ENCODE data around the gene SAG. TPM values are rescaled to one million over a fixed set of nuclear protein-coding genes. Genes with fewer than 3 reads are reported as not detected.
"Not testable (repeated sequence)": the region's sequence is repeated elsewhere in the genome, so short reads cannot be mapped to it uniquely, and the experiment has no call there.

Gene SAG
- total RNA-seq, 4 donors from 2014 or later: 0.10 TPM; not detected in 3

DNA sequence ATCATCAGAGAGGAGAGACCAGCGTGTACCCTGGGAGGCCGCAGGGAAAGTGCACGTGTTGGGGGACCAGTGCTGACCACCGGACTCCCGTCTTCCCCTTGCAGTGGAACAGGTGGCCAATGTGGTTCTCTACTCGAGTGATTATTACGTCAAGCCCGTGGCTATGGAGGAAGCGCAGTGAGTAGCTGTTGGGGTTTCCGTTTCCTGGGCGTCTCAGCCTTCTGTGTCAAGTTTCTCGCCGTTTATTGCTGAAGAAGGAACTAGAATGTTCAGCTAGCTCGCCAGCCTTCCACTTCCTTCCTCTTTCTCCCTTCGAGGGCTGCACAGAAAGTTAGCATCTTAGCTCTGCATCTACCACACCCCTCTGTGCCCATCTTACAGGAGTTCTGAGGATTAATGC is 23.9 kb downstream of the SAG start:
- Histone ChIP-seq H3K36me3 (no peaks in the 10 kb centered on the region), H3K27me3 (no peaks in the 10 kb centered on the region), H3K4me3 (no peak overlapping the region), H3K9me3 (no peaks in the 10 kb centered on the region), H3K27ac (peak overlapping the region in 2 of 4 donors; percentile 28 to 31), H3K4me1 (no peaks in the 10 kb centered on the region)
- DNase-seq (peak; percentile 48 to 59), ATAC-seq (peak; percentile 26 to 60)
- in situ Hi-C loops (cut with MboI; ENCODE audit: low sequenced_read_pairs in 4 of 4) (no loop called here), intact Hi-C loops (cut with DNase I; ENCODE audit: low total_unique reads) (no loop called here)
- TF ChIP-seq POLR2A (IDR thresholded peaks at IDR 0.05) (no peak), CTCF (IDR thresholded peaks at IDR 0.05 in 4 of 5, conservative IDR thresholded peaks at IDR 0.05 in 1 of 5) (no peak)

DNA sequence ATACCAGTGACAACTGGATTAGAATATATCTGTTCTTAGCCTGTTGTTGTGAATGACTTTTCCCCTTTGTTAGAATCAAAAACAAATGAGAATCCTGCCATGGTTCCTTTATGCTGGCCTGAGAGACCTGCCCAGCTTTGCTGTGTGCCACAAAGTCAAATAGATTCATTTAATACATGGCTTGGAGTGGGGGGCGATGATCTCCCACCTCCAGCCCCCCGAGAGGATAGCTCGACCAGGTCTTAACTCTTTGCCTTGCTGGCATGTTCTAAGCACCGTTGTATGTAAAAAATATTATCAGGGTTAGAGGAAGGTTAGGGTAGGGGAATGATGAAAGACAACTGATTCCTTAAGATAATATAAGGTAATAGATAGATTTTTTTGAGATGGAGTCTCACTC is 24.5 kb downstream of the SAG start:
- H3K4me3 ChIP-seq: no peak overlapping the region
- no peaks in the 10 kb centered on the region for H3K4me1 ChIP-seq
- DNase-seq (no peak), ATAC-seq (no peak)
- peak overlapping the region in 3 of 4 donors; percentile 22 to 28 (median 26) for H3K27ac ChIP-seq
- TF ChIP-seq POLR2A (IDR thresholded peaks at IDR 0.05): no peak
- no peak for TF ChIP-seq CTCF (IDR thresholded peaks at IDR 0.05 in 4 of 5, conservative IDR thresholded peaks at IDR 0.05 in 1 of 5)
- H3K9me3 ChIP-seq: no peaks in the 10 kb centered on the region
- intact Hi-C loops (cut with DNase I; ENCODE audit: low total_unique reads): no loop called here
- no peaks in the 10 kb centered on the region for H3K27me3 ChIP-seq
- H3K36me3 ChIP-seq: no peaks in the 10 kb centered on the region
- in situ Hi-C loops (cut with MboI; ENCODE audit: low sequenced_read_pairs in 4 of 4): no loop called here

- H3K4me3 ChIP-seq: no peak overlapping the region
- no peaks in the 10 kb centered on the region for H3K27me3 ChIP-seq
- ATAC-seq: no peak
- no peak for DNase-seq
- no peaks in the 10 kb centered on the region for H3K4me1 ChIP-seq
- H3K27ac ChIP-seq: no peak overlapping the region
- H3K36me3 ChIP-seq: no peaks in the 10 kb centered on the region
- intact Hi-C loops (cut with DNase I; ENCODE audit: low total_unique reads) (no loop called here), in situ Hi-C loops (cut with MboI; ENCODE audit: low sequenced_read_pairs in 4 of 4) (no loop called here)
- TF ChIP-seq CTCF (IDR thresholded peaks at IDR 0.05 in 4 of 5, conservative IDR thresholded peaks at IDR 0.05 in 1 of 5) (no peak), POLR2A (IDR thresholded peaks at IDR 0.05) (no peak)
- H3K9me3 ChIP-seq: no peaks in the 10 kb centered on the region
Observed at GRCh38 chr2:233334915-233335314, 27.3 kb downstream of the SAG start.

DNA sequence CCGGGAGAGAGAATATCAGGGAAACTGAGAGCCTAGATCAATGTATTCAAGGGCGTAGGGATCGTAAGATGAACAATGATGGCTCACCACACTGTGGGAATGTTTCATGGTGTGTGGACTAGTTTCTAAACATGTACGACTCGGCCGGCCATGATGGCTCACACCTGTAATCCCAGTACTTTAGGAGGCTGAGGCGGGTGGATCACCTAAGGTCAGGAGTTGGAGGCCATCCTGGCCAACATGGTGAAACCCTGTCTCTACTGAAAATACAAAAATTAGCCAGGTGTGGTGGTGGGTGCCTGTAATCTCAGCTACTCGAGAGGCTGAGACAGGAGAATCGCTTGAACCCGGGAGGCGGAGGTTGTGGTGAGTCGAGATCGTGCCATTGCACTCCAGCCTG is 28.5 kb downstream of the SAG start:
- not testable (repeated sequence) for H3K27ac ChIP-seq, H3K4me3 ChIP-seq

GRCh38 chr2:233336541-233336940 is 28.9 kb downstream of the SAG start:
- Histone ChIP-seq H3K4me1 (no peaks in the 10 kb centered on the region), H3K9me3 (no peaks in the 10 kb centered on the region), H3K36me3 (no peaks in the 10 kb centered on the region), H3K27ac (no peak overlapping the region), H3K4me3 (no peak overlapping the region), H3K27me3 (no peaks in the 10 kb centered on the region)
- in situ Hi-C loops (cut with MboI; ENCODE audit: low sequenced_read_pairs in 4 of 4) (no loop called here), intact Hi-C loops (cut with DNase I; ENCODE audit: low total_unique reads) (no loop called here)
- TF ChIP-seq CTCF (IDR thresholded peaks at IDR 0.05 in 4 of 5, conservative IDR thresholded peaks at IDR 0.05 in 1 of 5) (no peak), POLR2A (IDR thresholded peaks at IDR 0.05) (no peak)
- no peak for ATAC-seq
- DNase-seq: no peak

More for the DNA sequence above, 28.5 kb downstream of the SAG start:
- intact Hi-C loops (cut with DNase I; ENCODE audit: low total_unique reads); in situ Hi-C loops (cut with MboI; ENCODE audit: low sequenced_read_pairs in 4 of 4); DNase-seq; H3K9me3 ChIP-seq; ATAC-seq; H3K4me1 ChIP-seq; H3K36me3 ChIP-seq; H3K27me3 ChIP-seq: not testable (repeated sequence)

Data from gastrocnemius medialis (tissue), 4 donors.